ENCODE data around the gene P4HA1. TPM values are rescaled to one million over a fixed set of nuclear protein-coding genes. Genes with fewer than 3 reads are reported as not detected.

Gene P4HA1
- total RNA-seq, 1 experiment from 2014 or later = 58.5 TPM

- no peak for ATAC-seq
- Histone ChIP-seq H3K4me1 (ENCODE audit: control insufficient read depth, insufficient read depth, low read length) (peaks cover 5% of the 10 kb centered on the region; the same call in 1 of the 2 replicates), H3K36me3 (ENCODE audit: control insufficient read depth, insufficient read depth, low read length) (peaks cover 12% of the 10 kb centered on the region; the same call in 1 of the 2 replicates), H3K27me3 (ENCODE audit: control insufficient read depth, insufficient read depth, low read length) (no peaks in the 10 kb centered on the region), H3K4me3 (ENCODE audit: low read depth in 2 of 2, low read length in 2 of 2) (no peak overlapping the region), H3K27ac (ENCODE audit: low read length) (no peak overlapping the region), H3K9me3 (ENCODE audit: control insufficient read depth, insufficient read depth, low read depth, low read length) (no peaks in the 10 kb centered on the region)
- in situ Hi-C loops (cut with HindIII; ENCODE audit: low pct_unique_long_range_greater_than_20kb, low sequenced_read_pairs) (no loop called here), intact Hi-C loops (cut with micrococcal nuclease; ENCODE audit: unreplicated experiment) (no loop called here)
- DNase-seq (ENCODE audit: low read depth, low spot score) = no peak
- ChIA-PET POLR2A (interaction anchor here (0.6 kb wide), 2 partner anchors 19 to 58 kb away, joined by 3 read pairs; no protein-coding TSS in a partner anchor), CTCF (interaction anchor here (0.6 kb wide), 2 partner anchors 36 to 943 kb away, joined by 3 to 4 read pairs; no protein-coding TSS in a partner anchor)
- TF ChIP-seq REST (IDR thresholded peaks at IDR 0.05; ENCODE audit: insufficient read depth in 1 of 2, low read depth in 2 of 2, low read length in 1 of 2) = no peak
- no peak for TF ChIP-seq SIN3A (IDR thresholded peaks at IDR 0.05; ENCODE audit: borderline replicate concordance, insufficient read depth, low read depth, low read length)
- no peak for TF ChIP-seq CTCF (IDR thresholded peaks at IDR 0.05)
- no peak for TF ChIP-seq TCF7L2 (IDR thresholded peaks at IDR 0.05; ENCODE audit: low read depth, low read length)
- no peak for TF ChIP-seq POLR2AphosphoS5 (IDR thresholded peaks at IDR 0.05; ENCODE audit: low read depth, low read length)
- BruUV-seq (replicated peaks) = no TSS peak
These were observed 20.8 kb downstream of the P4HA1 start for GRCh38 chr10:73075829-73076228.

DNA sequence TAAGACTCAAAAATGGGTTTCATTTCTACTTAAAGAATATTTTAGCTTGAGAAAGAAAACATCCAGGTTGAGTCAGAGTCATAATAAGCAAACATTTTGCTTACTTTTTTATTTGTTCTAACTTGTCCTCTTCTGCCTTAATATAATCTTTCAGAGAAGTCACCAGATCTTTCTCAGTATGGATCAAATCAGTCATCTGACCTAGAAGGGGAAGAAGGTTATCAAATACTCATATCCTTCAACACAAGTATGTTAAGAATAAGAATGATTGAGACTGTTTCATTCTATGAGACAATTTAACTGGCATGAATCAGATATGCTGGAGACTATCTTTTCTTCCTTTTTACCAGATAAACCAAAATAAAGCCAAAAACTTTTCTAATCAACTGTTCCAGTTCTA is 23.0 kb downstream of the P4HA1 start:
- no peak for TF ChIP-seq TCF7L2 (IDR thresholded peaks at IDR 0.05; ENCODE audit: low read depth, low read length)
- TF ChIP-seq POLR2AphosphoS5 (IDR thresholded peaks at IDR 0.05; ENCODE audit: low read depth, low read length) = no peak
- no peak for TF ChIP-seq SIN3A (IDR thresholded peaks at IDR 0.05; ENCODE audit: borderline replicate concordance, insufficient read depth, low read depth, low read length)
- no peak for TF ChIP-seq REST (IDR thresholded peaks at IDR 0.05; ENCODE audit: insufficient read depth in 1 of 2, low read depth in 2 of 2, low read length in 1 of 2)
- no peak for TF ChIP-seq CTCF (IDR thresholded peaks at IDR 0.05)
- in situ Hi-C loops (cut with HindIII; ENCODE audit: low pct_unique_long_range_greater_than_20kb, low sequenced_read_pairs) (no loop called here), intact Hi-C loops (cut with micrococcal nuclease; ENCODE audit: unreplicated experiment) (no loop called here)
- Histone ChIP-seq H3K4me1 (ENCODE audit: control insufficient read depth, insufficient read depth, low read length) (peaks cover 5% of the 10 kb centered on the region; the same call in 1 of the 2 replicates), H3K4me3 (ENCODE audit: low read depth in 2 of 2, low read length in 2 of 2) (no peak overlapping the region), H3K27ac (ENCODE audit: low read length) (no peak overlapping the region), H3K36me3 (ENCODE audit: control insufficient read depth, insufficient read depth, low read length) (peaks cover 13% of the 10 kb centered on the region; the same call in 1 of the 2 replicates), H3K27me3 (ENCODE audit: control insufficient read depth, insufficient read depth, low read length) (no peaks in the 10 kb centered on the region), H3K9me3 (ENCODE audit: control insufficient read depth, insufficient read depth, low read depth, low read length) (no peaks in the 10 kb centered on the region)
- no TSS peak for BruUV-seq (replicated peaks)
- CTCF ChIA-PET = no interaction called here
- ATAC-seq (no peak), DNase-seq (ENCODE audit: low read depth, low spot score) (no peak)
- POLR2A ChIA-PET = no interaction called here
